HG02678 (cell line): ENCODE measurements around the gene CEP44.

Experiments
- ATAC-seq: cut with Tn5 transposase; IDR thresholded peaks from one replicate; pipeline ENCODE4 v1.9.1; 2021; ENCODE audit warnings: mild to moderate bottlenecking, moderate library complexity; ENCODE audit not compliant: unreplicated experiment

Gene CEP44

GRCh38 chr4:174380699-174381439, 97.2 kb downstream of the CEP44 start:
- ATAC-seq = no peak

GRCh38 chr4:174381440-174381800, 97.7 kb downstream of the CEP44 start:
- ATAC-seq = no peak
